Measurements from ENCODE around the gene SLC35F3.

SLC35F3 gene

GRCh38 chr1:234154320-234155251, 250.1 kb downstream of the SLC35F3 start:
- H3K4me1 ChIP-seq (ENCODE audit: control insufficient read depth, insufficient read depth, low read length, poor library complexity, severe bottlenecking), result no peaks in the 10 kb centered on the region
- WGBS, 2 experiments (ENCODE audit: insufficient coverage in 2 of 2), result 0% methylated on average over 1 of the region's 7 CpGs; no CpG with 5 or more reads in 1 of the 2 experiments
- H3K27ac ChIP-seq (ENCODE audit: low read depth, low read length, severe bottlenecking), result no peak overlapping the region
- H3K9me3 ChIP-seq (ENCODE audit: control insufficient read depth, low read length), result no peaks in the 10 kb centered on the region
- no peak overlapping the region for H3K4me3 ChIP-seq (ENCODE audit: extremely low read depth, insufficient read depth, low read length, poor library complexity, severe bottlenecking)
- H3K36me3 ChIP-seq (ENCODE audit: control insufficient read depth, insufficient read depth, low read length), result no peaks in the 10 kb centered on the region

- Histone ChIP-seq H3K4me1 (ENCODE audit: control insufficient read depth, insufficient read depth, low read length, poor library complexity, severe bottlenecking) (no peaks in the 10 kb centered on the region), H3K36me3 (ENCODE audit: control insufficient read depth, insufficient read depth, low read length) (no peaks in the 10 kb centered on the region), H3K9me3 (ENCODE audit: control insufficient read depth, low read length) (no peaks in the 10 kb centered on the region), H3K27ac (ENCODE audit: low read depth, low read length, severe bottlenecking) (no peak overlapping the region), H3K4me3 (ENCODE audit: extremely low read depth, insufficient read depth, low read length, poor library complexity, severe bottlenecking) (no peak overlapping the region)
Measured at GRCh38 chr1:234162661-234163060, 258.2 kb downstream of the SLC35F3 start.

DNA sequence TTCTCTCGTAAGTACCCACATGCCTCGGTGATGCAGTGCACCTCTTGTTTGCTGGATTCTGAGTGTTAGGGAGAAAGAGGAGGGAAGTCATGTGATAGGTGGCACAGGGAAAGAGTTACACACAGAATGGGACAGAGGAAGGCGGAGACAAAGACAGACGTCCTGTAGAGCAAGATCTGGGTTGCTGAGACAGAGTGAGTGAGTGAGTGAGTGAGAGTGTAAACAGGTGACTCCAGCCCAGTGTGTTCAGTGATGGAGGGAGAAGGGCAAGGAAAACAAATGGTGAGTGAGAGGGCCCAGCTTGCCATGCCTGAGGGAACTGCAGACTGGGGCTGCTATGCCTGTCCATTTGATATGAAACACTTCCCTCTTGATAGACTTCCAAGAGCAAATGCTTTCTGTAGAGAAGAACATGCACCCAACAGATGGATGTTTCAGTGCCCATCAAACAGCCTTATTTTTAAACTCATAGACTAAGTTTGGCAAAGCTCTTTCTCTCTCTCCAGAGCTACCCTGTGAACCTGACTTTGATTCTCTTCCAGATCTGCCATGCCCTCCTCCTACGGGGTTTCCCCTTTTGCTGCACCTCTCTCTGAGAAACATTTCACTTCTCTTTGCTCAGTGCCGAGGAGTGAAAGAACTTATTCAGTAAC, 258.9 kb downstream of the SLC35F3 start:
- Histone ChIP-seq H3K4me1 (ENCODE audit: control insufficient read depth, insufficient read depth, low read length, poor library complexity, severe bottlenecking) (no peaks in the 10 kb centered on the region), H3K4me3 (ENCODE audit: extremely low read depth, insufficient read depth, low read length, poor library complexity, severe bottlenecking) (no peak overlapping the region), H3K9me3 (ENCODE audit: control insufficient read depth, low read length) (no peaks in the 10 kb centered on the region), H3K27ac (ENCODE audit: low read depth, low read length, severe bottlenecking) (no peak overlapping the region), H3K36me3 (ENCODE audit: control insufficient read depth, insufficient read depth, low read length) (no peaks in the 10 kb centered on the region)
- WGBS, 2 experiments (ENCODE audit: insufficient coverage in 2 of 2), result 70 to 73% methylated on average over 4 of the region's 6 CpGs

DNA sequence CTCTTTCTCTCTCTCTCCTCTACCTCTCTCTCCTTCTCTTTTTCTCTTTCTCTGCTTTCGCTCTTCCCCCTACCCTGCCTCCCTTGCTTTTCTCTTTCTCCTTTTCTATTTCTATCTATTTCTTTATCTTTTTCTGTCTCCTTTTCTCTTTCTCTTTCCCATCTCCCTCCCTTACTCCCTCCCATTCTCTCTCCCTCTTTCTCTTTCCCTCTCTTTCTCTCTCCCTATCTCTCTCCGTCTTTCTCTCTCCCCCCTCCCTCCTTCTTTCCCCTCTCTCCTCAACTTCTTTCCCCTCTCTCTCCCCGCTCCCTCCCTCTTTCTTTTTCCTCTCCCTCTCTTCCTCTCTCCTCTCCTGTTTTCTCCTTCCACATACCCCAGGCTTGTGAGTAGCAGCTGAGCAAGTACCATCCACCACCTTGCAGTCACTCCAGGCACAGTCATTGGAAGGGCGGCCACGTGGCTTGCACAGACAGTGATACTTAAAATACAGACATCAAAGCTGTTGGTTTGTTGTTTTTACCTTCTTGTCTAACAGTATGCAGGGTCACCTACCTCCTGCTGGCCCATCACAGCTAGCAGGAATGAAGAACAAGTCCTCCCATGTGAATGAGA, 259.7 kb downstream of the SLC35F3 start:
- Histone ChIP-seq H3K4me3 (ENCODE audit: extremely low read depth, insufficient read depth, low read length, poor library complexity, severe bottlenecking) (no peak overlapping the region), H3K36me3 (ENCODE audit: control insufficient read depth, insufficient read depth, low read length) (no peaks in the 10 kb centered on the region), H3K4me1 (ENCODE audit: control insufficient read depth, insufficient read depth, low read length, poor library complexity, severe bottlenecking) (no peaks in the 10 kb centered on the region), H3K27ac (ENCODE audit: low read depth, low read length, severe bottlenecking) (no peak overlapping the region), H3K9me3 (ENCODE audit: control insufficient read depth, low read length) (no peaks in the 10 kb centered on the region)
- 55 to 77% methylated on average over 3 of the region's 5 CpGs for WGBS, 2 experiments (ENCODE audit: insufficient coverage in 2 of 2)

DNA sequence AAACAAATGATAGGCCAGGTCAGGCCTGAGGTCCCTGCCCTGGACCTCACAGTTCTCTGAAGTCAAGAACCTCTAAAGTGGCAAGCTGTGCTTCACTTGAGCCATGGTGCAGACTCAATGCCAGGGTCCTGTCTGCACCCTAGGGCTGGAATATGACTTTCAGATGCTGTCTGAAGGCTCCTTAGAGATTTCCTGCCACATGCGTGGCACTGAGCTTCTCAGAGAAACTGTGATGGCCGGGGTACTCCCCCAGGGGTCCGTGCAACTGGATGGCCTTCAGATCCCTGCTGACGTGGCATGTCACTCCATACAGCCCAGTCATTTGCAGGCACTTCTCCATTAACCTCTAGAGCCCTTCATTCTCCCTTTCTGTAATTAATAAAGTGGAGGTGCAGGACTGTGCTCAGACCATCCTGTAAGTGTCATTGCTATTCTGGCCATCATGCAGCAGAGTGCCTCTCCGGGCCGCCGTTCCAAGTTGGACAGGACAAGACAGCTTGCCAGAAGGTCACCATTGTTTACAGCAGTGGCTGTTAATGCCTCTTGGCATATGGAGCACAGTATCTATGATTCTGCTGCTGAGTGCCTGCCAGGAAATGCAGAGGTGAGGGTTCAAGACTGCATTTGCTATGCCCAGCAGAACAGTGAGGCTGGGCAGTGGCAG, 263.7 kb downstream of the SLC35F3 start:
- Histone ChIP-seq H3K4me3 (ENCODE audit: extremely low read depth, insufficient read depth, low read length, poor library complexity, severe bottlenecking) (no peak overlapping the region), H3K36me3 (ENCODE audit: control insufficient read depth, insufficient read depth, low read length) (no peaks in the 10 kb centered on the region), H3K27ac (ENCODE audit: low read depth, low read length, severe bottlenecking) (no peak overlapping the region), H3K9me3 (ENCODE audit: control insufficient read depth, low read length) (no peaks in the 10 kb centered on the region), H3K4me1 (ENCODE audit: control insufficient read depth, insufficient read depth, low read length, poor library complexity, severe bottlenecking) (no peaks in the 10 kb centered on the region)
- WGBS, 2 experiments (ENCODE audit: insufficient coverage in 2 of 2), result 90 to 98% methylated on average over 6 to 7 of the region's 7 CpGs

- Histone ChIP-seq H3K36me3 (ENCODE audit: control insufficient read depth, insufficient read depth, low read length) (no peaks in the 10 kb centered on the region), H3K9me3 (ENCODE audit: control insufficient read depth, low read length) (no peaks in the 10 kb centered on the region), H3K4me1 (ENCODE audit: control insufficient read depth, insufficient read depth, low read length, poor library complexity, severe bottlenecking) (no peaks in the 10 kb centered on the region), H3K27ac (ENCODE audit: low read depth, low read length, severe bottlenecking) (no peak overlapping the region), H3K4me3 (ENCODE audit: extremely low read depth, insufficient read depth, low read length, poor library complexity, severe bottlenecking) (no peak overlapping the region)
- 87 to 91% methylated on average over 7 to 8 of the region's 9 CpGs for WGBS, 2 experiments (ENCODE audit: insufficient coverage in 2 of 2)
Measured at GRCh38 chr1:234169161-234169849, 264.8 kb downstream of the SLC35F3 start.

DNA sequence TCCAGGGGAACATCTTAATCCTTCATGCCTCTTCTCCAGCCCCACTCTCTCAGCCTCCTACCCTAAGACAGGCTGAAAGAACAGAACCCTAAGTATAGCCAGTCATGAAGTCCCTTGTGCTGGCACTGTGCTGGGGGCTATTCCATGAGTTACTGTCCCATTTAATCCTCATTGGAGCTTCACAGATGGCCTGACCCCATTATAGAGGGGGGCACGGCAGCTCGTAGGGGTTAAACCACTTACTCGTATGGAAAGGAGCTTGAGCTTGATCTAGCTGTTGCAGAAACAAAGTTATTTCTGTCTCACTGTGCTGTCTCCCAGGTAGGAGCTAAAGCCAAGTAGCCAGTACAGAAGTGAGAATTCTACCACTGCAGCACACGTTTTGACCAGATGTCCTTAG, 265.6 kb downstream of the SLC35F3 start:
- Histone ChIP-seq H3K9me3 (ENCODE audit: control insufficient read depth, low read length) (no peaks in the 10 kb centered on the region), H3K4me3 (ENCODE audit: extremely low read depth, insufficient read depth, low read length, poor library complexity, severe bottlenecking) (no peak overlapping the region), H3K36me3 (ENCODE audit: control insufficient read depth, insufficient read depth, low read length) (no peaks in the 10 kb centered on the region), H3K4me1 (ENCODE audit: control insufficient read depth, insufficient read depth, low read length, poor library complexity, severe bottlenecking) (no peaks in the 10 kb centered on the region), H3K27ac (ENCODE audit: low read depth, low read length, severe bottlenecking) (no peak overlapping the region)
- WGBS, 2 experiments (ENCODE audit: insufficient coverage in 2 of 2), result 79 to 91% methylated on average over 2 to 4 of the region's 4 CpGs

GRCh38 chr1:234170622-234171021, 266.1 kb downstream of the SLC35F3 start:
- 76 to 84% methylated on average over 7 of the region's 7 CpGs for WGBS, 2 experiments (ENCODE audit: insufficient coverage in 2 of 2)
- no peaks in the 10 kb centered on the region for H3K4me1 ChIP-seq (ENCODE audit: control insufficient read depth, insufficient read depth, low read length, poor library complexity, severe bottlenecking)

GRCh38 chr1:234173968-234174367, 269.5 kb downstream of the SLC35F3 start:
- Histone ChIP-seq H3K9me3 (ENCODE audit: control insufficient read depth, low read length) (no peaks in the 10 kb centered on the region), H3K27ac (ENCODE audit: low read depth, low read length, severe bottlenecking) (no peak overlapping the region), H3K36me3 (ENCODE audit: control insufficient read depth, insufficient read depth, low read length) (no peaks in the 10 kb centered on the region), H3K4me1 (ENCODE audit: control insufficient read depth, insufficient read depth, low read length, poor library complexity, severe bottlenecking) (no peaks in the 10 kb centered on the region), H3K4me3 (ENCODE audit: extremely low read depth, insufficient read depth, low read length, poor library complexity, severe bottlenecking) (no peak overlapping the region)
- WGBS, 2 experiments (ENCODE audit: insufficient coverage in 2 of 2), result 95 to 100% methylated on average over 3 of the region's 3 CpGs

More at GRCh38 chr1:234170622-234171021, 266.1 kb downstream of the SLC35F3 start:
- no peak overlapping the region for H3K4me3 ChIP-seq (ENCODE audit: extremely low read depth, insufficient read depth, low read length, poor library complexity, severe bottlenecking)
- H3K36me3 ChIP-seq (ENCODE audit: control insufficient read depth, insufficient read depth, low read length), result no peaks in the 10 kb centered on the region
- H3K9me3 ChIP-seq (ENCODE audit: control insufficient read depth, low read length), result no peaks in the 10 kb centered on the region
- no peak overlapping the region for H3K27ac ChIP-seq (ENCODE audit: low read depth, low read length, severe bottlenecking)

GRCh38 chr1:234175363-234175762, 270.9 kb downstream of the SLC35F3 start:
- no peaks in the 10 kb centered on the region for H3K9me3 ChIP-seq (ENCODE audit: control insufficient read depth, low read length)

More at GRCh38 chr1:234175363-234175762, 270.9 kb downstream of the SLC35F3 start:
- no peaks in the 10 kb centered on the region for H3K4me1 ChIP-seq (ENCODE audit: control insufficient read depth, insufficient read depth, low read length, poor library complexity, severe bottlenecking)
- H3K36me3 ChIP-seq (ENCODE audit: control insufficient read depth, insufficient read depth, low read length), result no peaks in the 10 kb centered on the region
- WGBS, 2 experiments (ENCODE audit: insufficient coverage in 2 of 2), result 57% methylated on average over 1 of the region's 1 CpG; no CpG with 5 or more reads in 1 of the 2 experiments
- no peak overlapping the region for H3K27ac ChIP-seq (ENCODE audit: low read depth, low read length, severe bottlenecking)
- no peak overlapping the region for H3K4me3 ChIP-seq (ENCODE audit: extremely low read depth, insufficient read depth, low read length, poor library complexity, severe bottlenecking)

Data from mesodermal cell (in vitro differentiated cells).